ENCODE data around the gene EXD3. TPM values are rescaled to one million over a fixed set of nuclear protein-coding genes. Genes with fewer than 3 reads are reported as not detected.

Gene EXD3
- total and polyA plus RNA-seq, 2 of the 4 experiments (the other 2 are of a cell fraction) = 1.1 to 7.4 TPM

GRCh38 chr9:137380606-137381005 lies 42.4 kb downstream of the EXD3 start:
- no peak overlapping the region for H3K27ac ChIP-seq (ENCODE audit: insufficient read depth, low read length)
- H2BK5ac ChIP-seq (ENCODE audit: low read depth, low read length, poor library complexity, severe bottlenecking) = no peak overlapping the region
- H3K18ac ChIP-seq (ENCODE audit: low read depth, low read length) = no peak overlapping the region
- ChIA-PET CTCF (no interaction called here), POLR2A (ENCODE audit: unreplicated experiment) (no interaction called here)
- peaks cover 5% of the 10 kb centered on the region; the same call in 1 of the 2 replicates for H3K4me1 ChIP-seq (ENCODE audit: control insufficient read depth, insufficient read depth, low read length)
- BruUV-seq (replicated peaks) = no TSS peak
- no peak overlapping the region for H2BK120ac ChIP-seq (ENCODE audit: low read depth, low read length)
- no peaks in the 10 kb centered on the region; the same call in 1 of the 2 replicates for H4K20me1 ChIP-seq (ENCODE audit: insufficient read depth, low read length)
- no peak overlapping the region for H3K4me2 ChIP-seq (ENCODE audit: low read depth, low read length)
- intact Hi-C loops (cut with micrococcal nuclease) (no loop called here), in situ Hi-C loops (cut with MboI; ENCODE audit: low sequenced_read_pairs) (no loop called here), dilution Hi-C loops (cut with HindIII; ENCODE audit: low sequenced_read_pairs, unreplicated experiment) (no loop called here)
- H4K8ac ChIP-seq (ENCODE audit: low read depth in 2 of 2, low read length in 2 of 2) = no peak overlapping the region
- TF ChIP-seq MAZ (IDR thresholded peaks at IDR 0.05; ENCODE audit: borderline replicate concordance, low read depth, low read length) = no peak
- TF ChIP-seq MAFK (IDR thresholded peaks at IDR 0.05; ENCODE audit: low read depth, low read length) = no peak
- TF ChIP-seq CHD1 (IDR thresholded peaks at IDR 0.05; ENCODE audit: low read depth, low read length) = no peak
- TF ChIP-seq CEBPB (IDR thresholded peaks at IDR 0.05; ENCODE audit: low read depth, low read length) = no peak
- TF ChIP-seq FOS (IDR thresholded peaks at IDR 0.05; ENCODE audit: low read depth, low read length) = no peak
- TF ChIP-seq MXI1 (IDR thresholded peaks at IDR 0.05; ENCODE audit: borderline replicate concordance, low read depth, low read length) = no peak
- TF ChIP-seq POLR2A (IDR thresholded peaks at IDR 0.05; ENCODE audit: low read depth, low read length) = no peak
- TF ChIP-seq USF2 (IDR thresholded peaks at IDR 0.05; ENCODE audit: low read depth, low read length) = no peak
- TF ChIP-seq ELK1 (IDR thresholded peaks at IDR 0.05; ENCODE audit: borderline replicate concordance, low read depth, low read length) = no peak
- no peak for TF ChIP-seq NFE2L2 (IDR thresholded peaks at IDR 0.05; ENCODE audit: low read depth, low read length)
- TF ChIP-seq RAD21 (IDR thresholded peaks at IDR 0.05; ENCODE audit: low read length) = no peak
- no peak for TF ChIP-seq SMC3 (IDR thresholded peaks at IDR 0.05; ENCODE audit: low read depth, low read length)
- TF ChIP-seq BHLHE40 (IDR thresholded peaks at IDR 0.05; ENCODE audit: low read depth, low read length) = no peak
- no peak for TF ChIP-seq CTCF (conservative IDR thresholded peaks at IDR 0.05; ENCODE audit: low read depth, low read length)
- no peak for TF ChIP-seq RFX5 (IDR thresholded peaks at IDR 0.05; ENCODE audit: low read depth, low read length)
- TF ChIP-seq RCOR1 (IDR thresholded peaks at IDR 0.05; ENCODE audit: insufficient replicate concordance, low read length) = no peak
- no peaks in the 10 kb centered on the region for H3K79me1 ChIP-seq (ENCODE audit: low read depth in 1 of 2, low read length in 2 of 2)
- no peak overlapping the region for H2AK9ac ChIP-seq (replicated peaks; ENCODE audit: low read depth, low read length, poor library complexity)
- no peak overlapping the region for H3K4ac ChIP-seq (ENCODE audit: low read depth, low read length)
- no peaks in the 10 kb centered on the region for H3K27me3 ChIP-seq (ENCODE audit: control insufficient read depth, insufficient read depth, low read length)
- no peak overlapping the region for H3K4me3 ChIP-seq (ENCODE audit: insufficient read depth, low read depth, low read length)
- H2BK20ac ChIP-seq (ENCODE audit: low read depth, low read length) = no peak overlapping the region
- H3K23ac ChIP-seq (ENCODE audit: low read depth, low read length) = no peak overlapping the region
- no peaks in the 10 kb centered on the region; the same call in 1 of the 2 replicates for H3K9me3 ChIP-seq (ENCODE audit: control insufficient read depth, insufficient read depth, low read length)
- H3K9ac ChIP-seq (ENCODE audit: low read depth, low read length) = no peak overlapping the region
- H4K91ac ChIP-seq (ENCODE audit: insufficient read depth, low read depth, low read length) = no peak overlapping the region
- no peak overlapping the region for H3K56ac ChIP-seq (ENCODE audit: extremely low read depth, insufficient read depth, low read length)
- ATAC-seq (ENCODE audit: low read depth) (no peak), DNase-seq (no peak)
- H3K36me3 ChIP-seq (ENCODE audit: control insufficient read depth, insufficient read depth, low read length) = no peaks in the 10 kb centered on the region
- no peaks in the 10 kb centered on the region for H3K9me1 ChIP-seq (ENCODE audit: insufficient read depth, low read length)
- no peak overlapping the region for H2AK5ac ChIP-seq (ENCODE audit: low read depth, low read length)
- no CpG with 5 or more reads among the region's 7 CpGs for WGBS, 2 experiments (ENCODE audit: extremely low coverage in 2 of 2, insufficient read length in 1 of 2)
- H3K14ac ChIP-seq (replicated peaks; ENCODE audit: low read depth, low read length) = no peak overlapping the region
- no peak overlapping the region for H4K5ac ChIP-seq (ENCODE audit: low read depth, low read length)
- H2AFZ ChIP-seq (replicated peaks; ENCODE audit: low read length, poor library complexity) = no peak overlapping the region
- H2BK15ac ChIP-seq (ENCODE audit: low read depth, low read length) = no peak overlapping the region

Measured in IMR-90 (cell line).